GM12878 (cell line): ENCODE data around the gene SPATA1. TPM values are rescaled to one million over a fixed set of nuclear protein-coding genes. Genes with fewer than 3 reads are reported as not detected.

Source experiments
- ATAC-seq: fragments of 200-7000 bp; cut with Tn5 transposase; 3 replicates; pipeline ENCODE4 v1.9.1; 2020; ENCODE audit warnings: mild to moderate bottlenecking, moderate library complexity
- BruUV-seq: library from RNA; stranded (reverse); fragments of 400-500 nt; replicated peaks from 2 replicates; lab custom pipeline; 2021; lab: Mats Ljungman, UMichigan
- CTCF ChIA-PET: fragments of 300-600 bp; sonication (Branson Sonifier 250); formaldehyde crosslinking; extraction: SDS; loops from one replicate; lab custom pipeline; 2021; ENCODE audit warnings: inconsistent platforms; lab: Yijun Ruan, JAX
- POLR2A ChIA-PET: fragments of 350-600 bp; formaldehyde crosslinking; extraction: SDS; loops from one replicate; lab custom pipeline; 2021; ENCODE audit warnings: inconsistent platforms; lab: Charles Lee
- RAD21 ChIA-PET: fragments of 300-600 bp; sonication (Branson Sonifier 250); formaldehyde crosslinking; loops from one replicate; lab custom pipeline; 2023; ENCODE audit warnings: antibody characterized with exemption; ENCODE audit not compliant: unreplicated experiment; lab: Charles Lee
- SMC1A ChIA-PET: fragments of 300-600 bp; sonication (Branson Sonifier 250); formaldehyde crosslinking; loops from one replicate; lab custom pipeline; 2023; ENCODE audit not compliant: unreplicated experiment, uncharacterized antibody; lab: Charles Lee
- DNase-seq: peaks from one replicate; pipeline ENCODE4 v3.0.0-alpha.2; 2011; ENCODE audit warnings: low read depth, low spot score
- FAIRE-seq: peaks from 3 replicates; lab custom pipeline; 2011; peaks lifted over from hg19 to GRCh38; lab: Jason Lieb, UNC
- H2AFZ ChIP-seq: 2 replicates; pipeline ENCODE4 v1.6.0; 2011; ENCODE audit warnings: low read depth, low read length, control low read depth; ENCODE audit not compliant: control insufficient read depth
- H3K27ac ChIP-seq: 2 replicates; pipeline ENCODE4 v1.5.1; 2011; ENCODE audit warnings: control low read depth; ENCODE audit not compliant: control insufficient read depth, insufficient read depth
- H3K27me3 ChIP-seq, 2 experiments: replicated peaks in 1 of 2; 2 replicates each; pipeline versions ENCODE4 v1.6.0 to v1.6.1; 2011; ENCODE audit warnings: low read length in 1 of 2; ENCODE audit not compliant: control insufficient read depth in 2 of 2, insufficient read depth in 2 of 2
- H3K36me3 ChIP-seq, 2 experiments: 2 replicates each; pipeline ENCODE4 v1.5.1; 2011; ENCODE audit warnings: low read length in 1 of 2; ENCODE audit not compliant: control insufficient read depth in 2 of 2, insufficient read depth in 2 of 2
- H3K4me1 ChIP-seq: 2 replicates; pipeline ENCODE4 v1.6.1; 2011; ENCODE audit warnings: mild to moderate bottlenecking, low read length, moderate library complexity, mixed read lengths; ENCODE audit not compliant: control insufficient read depth, insufficient read depth
- H3K4me2 ChIP-seq: 2 replicates; pipeline ENCODE4 v1.6.0; 2011; ENCODE audit warnings: control low read depth; ENCODE audit not compliant: control insufficient read depth, insufficient read depth
- H3K4me3 ChIP-seq: fragments of 200-600 bp; sonication (generic); 2 replicates; pipeline ENCODE4 v1.5.1; 2016
- H3K79me2 ChIP-seq: 2 replicates; pipeline ENCODE4 v1.6.0; 2011; ENCODE audit warnings: low read length; ENCODE audit not compliant: control insufficient read depth, insufficient read depth
- H3K9ac ChIP-seq: 2 replicates; pipeline ENCODE4 v1.8.0; 2011; ENCODE audit warnings: low read length, control low read depth, mixed read lengths; ENCODE audit not compliant: control insufficient read depth, insufficient read depth
- H3K9me3 ChIP-seq: replicated peaks from 3 replicates; pipeline ENCODE4 v1.5.1; 2011; ENCODE audit warnings: mild to moderate bottlenecking, low read length; ENCODE audit not compliant: control insufficient read depth, insufficient read depth
- H4K20me1 ChIP-seq: 2 replicates; pipeline ENCODE4 v1.6.0; 2011; ENCODE audit not compliant: control insufficient read depth, insufficient read depth
- E4F1 ChIP-seq: fragments of 450-650 bp; IDR thresholded peaks from 2 replicates; pipeline ENCODE4 v1.6.1; 2018; ENCODE audit warnings: borderline replicate concordance, mild to moderate bottlenecking; ENCODE audit not compliant: partially characterized antibody
- NFIC ChIP-seq: IDR thresholded peaks from 2 replicates; pipeline ENCODE4 v1.6.1; 2012; ENCODE audit warnings: low read depth, mild to moderate bottlenecking, inconsistent platforms, low read length, moderate library complexity
- RAD51 ChIP-seq: fragments of 450-650 bp; IDR thresholded peaks from 2 replicates; pipeline ENCODE4 v1.6.1; 2016; ENCODE audit warnings: moderate library complexity, mild to moderate bottlenecking, inconsistent platforms
- RUNX3 ChIP-seq: IDR thresholded peaks from 2 replicates; pipeline ENCODE4 v1.6.1; 2012; ENCODE audit warnings: low read length, inconsistent platforms
- YY1 ChIP-seq: IDR thresholded peaks from 2 replicates; pipeline ENCODE4 v1.6.1; 2011; ENCODE audit warnings: low read depth, mild to moderate bottlenecking, low read length
- WGBS: methylation state at CpG from one replicate; pipeline ENCODE4 v1.1.6; 2016; ENCODE audit warnings: low lambda C conversion rate; ENCODE audit not compliant: insufficient replicate concordance, insufficient coverage; ENCODE audit errors: missing lambda C conversion rate; 5-methylcytosine and 5-hydroxymethylcytosine counted together
- in situ Hi-C: fragments of 300-500 bp; cut with MboI; formaldehyde crosslinking; loops from 9 replicates; pipeline ENCODE4 v1.14.3; 2018; ENCODE audit warnings: mixed read lengths
- intact Hi-C: fragments of 100-400 bp; cut with micrococcal nuclease; formaldehyde crosslinking; loops from one replicate; pipeline ENCODE4 v1.14.2; 2022; ENCODE audit not compliant: unreplicated experiment
- polyA plus RNA-seq, 11 experiments: library from polyadenylated mRNA; depleted of rRNA in 4 of 11; unstranded in 6 of 11; stranded (reverse) in 5 of 11; fragments of >200 nt; fragmentation: Nextera tagmentation in 4 of 11; fragmentation: Illumina TruSeq in 1 of 11; extraction: Ambion mirVana in 4 of 11; extraction: Trizol in 1 of 11; gene quantifications; 1 replicate in 1 of 11; 2 replicates in 10 of 11; pipeline versions ENCODE4 v1.2.1 to v1.2.3, GENCODE V29; 2011 to 2016; ENCODE audit warnings: inconsistent platforms in 2 of 11, missing spikeins in 2 of 11, low read depth in 1 of 11
- total RNA-seq, 4 experiments: library from RNA; depleted of rRNA in 3 of 4; stranded (reverse); fragments of >200 nt in 3 of 4; fragmentation: Illumina TruSeq in 1 of 4; extraction: Trizol in 1 of 4; gene quantifications; 2 replicates each; pipeline versions ENCODE4 v1.2.1 to v1.2.3, GENCODE V29; 2013 to 2021

SPATA1 gene
- total and polyA plus RNA-seq, 10 of the 15 experiments (the other 5 are each of a cell fraction or from before 2014, with no cell fraction given): 0.74 to 2.4 (median 1.9) TPM

DNA sequence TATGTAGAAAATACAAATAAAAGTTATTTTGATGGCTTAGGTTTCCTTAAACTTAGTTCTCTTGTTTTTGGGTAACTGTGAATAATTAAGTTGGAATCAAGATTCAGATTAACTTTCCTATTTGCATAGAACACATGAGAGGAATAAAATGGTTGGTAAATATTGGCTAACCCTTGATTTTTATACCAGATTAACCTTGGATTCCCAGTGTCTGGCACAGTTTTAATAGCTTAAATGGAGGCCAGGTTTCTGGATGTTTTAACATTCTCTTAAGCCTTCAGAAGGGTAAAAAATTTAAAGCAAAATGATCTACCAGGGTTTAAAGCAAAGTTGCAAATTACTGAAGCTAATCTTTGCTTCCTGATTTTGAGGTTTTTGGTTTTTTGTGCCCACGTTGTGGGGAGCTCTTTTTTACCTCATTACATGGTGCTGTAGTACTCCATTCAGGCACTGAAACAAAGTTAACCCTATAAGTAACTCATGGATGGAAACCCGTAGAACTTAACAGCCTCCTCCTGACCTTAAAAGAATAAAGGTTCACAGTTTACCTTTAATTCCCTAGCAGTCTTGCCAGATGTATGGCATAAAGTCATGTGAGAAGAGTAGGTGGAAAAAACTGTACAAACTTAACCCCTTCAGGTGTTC, 8.4 kb upstream of the SPATA1 start:
- no peak overlapping the region for H3K27ac ChIP-seq
- no TSS peak for BruUV-seq

GRCh38 chr1:84502927-84503326, 3.3 kb upstream of the SPATA1 start:
- ATAC-seq (no peak), FAIRE-seq (no peak), DNase-seq (no peak)
- Histone ChIP-seq H3K4me1 (no peaks in the 10 kb centered on the region), H3K9me3 (no peaks in the 10 kb centered on the region; the same call in 2 of the 3 replicates), H3K4me3 (no peak overlapping the region; the same call in 1 of the 2 replicates), H3K27me3 (no peaks in the 10 kb centered on the region), H3K27ac (no peak overlapping the region), H2AFZ (no peak overlapping the region), H3K9ac (no peak overlapping the region), H4K20me1 (no peaks in the 10 kb centered on the region), H3K36me3 (peaks cover 0 to 18% of the 10 kb centered on the region in 2 experiments; a peak in 3 of 4 replicates), H3K79me2 (peaks cover 72% of the 10 kb centered on the region), H3K4me2 (peak overlapping the region; percentile 45)
- CTCF ChIA-PET: interaction anchor here (0.9 to 4.8 kb wide), 2 partner anchors 8 to 22 kb away, joined by 3 to 43 read pairs; partner anchors contain the start of gene RPF1
- SMC1A ChIA-PET: interaction anchor here (0.6 to 4.8 kb wide), 11 partner anchors 8 to 269 kb away, joined by 3 to 61 read pairs (median 3); partner anchors contain the start of gene RPF1
- intact Hi-C loops: no loop called here
- TF ChIP-seq E4F1: no peak
- peak; percentile 60; the same call in 1 of the 2 replicates for TF ChIP-seq RAD51
- TF ChIP-seq NFIC: no peak
- RAD21 ChIA-PET: interaction anchor here (1.1 to 2.4 kb wide), 4 partner anchors 13 to 185 kb away, joined by 3 to 13 read pairs (median 5); partner anchors contain the start of gene CTBS
- POLR2A ChIA-PET: interaction anchor here (1.5 to 4.7 kb wide), 3 partner anchors 23 to 186 kb away, joined by 5 to 60 read pairs (median 19); partner anchors contain the start of genes CTBS and RPF1
- BruUV-seq: no TSS peak
- in situ Hi-C loops: no loop called here
- 23% methylated on average over 5 of the region's 5 CpGs for WGBS

More for the DNA sequence above, 8.4 kb upstream of the SPATA1 start:
- in situ Hi-C loops: no loop called here
- H3K4me1 ChIP-seq: no peaks in the 10 kb centered on the region
- no peak overlapping the region for H3K4me3 ChIP-seq
- FAIRE-seq (peak; percentile 44), ATAC-seq (peak; percentile 21; the same call in 2 of the 3 replicates), DNase-seq (no peak)
- intact Hi-C loops: no loop called here
- ChIA-PET RAD21 (no interaction called here), SMC1A (interaction anchor here (1.1 to 1.2 kb wide), 2 partner anchors 27 to 89 kb away, joined by 3 read pairs; no protein-coding TSS in a partner anchor), POLR2A (interaction anchor here (0.5 to 0.7 kb wide), 3 partner anchors 75 to 600 kb away, joined by 3 to 6 read pairs (median 4); no protein-coding TSS in a partner anchor), CTCF (no interaction called here)
- WGBS: 33% methylated on average over 2 of the region's 2 CpGs
- H3K36me3 ChIP-seq: peaks cover 1 to 35% of the 10 kb centered on the region in 2 experiments
- H3K9ac ChIP-seq: no peak overlapping the region
- TF ChIP-seq YY1: no peak
- TF ChIP-seq RUNX3: peak; percentile 40; the same call in 1 of the 2 replicates
- no peaks in the 10 kb centered on the region for H3K9me3 ChIP-seq
- no peak overlapping the region for H3K4me2 ChIP-seq
- no peak overlapping the region for H2AFZ ChIP-seq
- H3K79me2 ChIP-seq: peaks cover 30% of the 10 kb centered on the region
- H3K27me3 ChIP-seq: no peaks in the 10 kb centered on the region
- no peaks in the 10 kb centered on the region for H4K20me1 ChIP-seq
